Breast epithelium (tissue), 4 donors: Measurements from ENCODE around the gene HOXB2. TPM values are rescaled to one million over a fixed set of nuclear protein-coding genes. Genes with fewer than 3 reads are reported as not detected.
A peak's percentile ranks its signal among the peaks of the same experiment; 100 is the strongest.

Experiments
- DNase-seq, 2 donors: peaks; one replicate each; pipeline ENCODE4 v3.0.0-alpha.2; 2019; ENCODE audit warnings: low spot score in 2 of 2
- H3K27ac ChIP-seq, 2 donors: fragments of 200-600 bp; sonication (generic) in 1 of 2; one replicate each; pipeline ENCODE4 v1.5.1; 2016 to 2019; ENCODE audit warnings: mild to moderate bottlenecking in 1 of 2
- H3K27me3 ChIP-seq, 2 donors: fragments of 200-600 bp; sonication (generic) in 1 of 2; one replicate each; pipeline versions ENCODE4 v1.5.1 to v1.6.0; 2017 to 2019; ENCODE audit warnings: control low read depth in 1 of 2, mild to moderate bottlenecking in 1 of 2
- H3K36me3 ChIP-seq: fragments of 200-600 bp; one replicate; pipeline ENCODE4 v1.5.1; 2019
- H3K4me1 ChIP-seq, 2 donors: fragments of 200-600 bp; sonication (generic); one replicate each; pipeline ENCODE4 v1.5.1; 2016 to 2019; ENCODE audit warnings: control low read depth in 1 of 2
- H3K4me3 ChIP-seq, 3 donors: fragments of 200-600 bp; sonication (generic); 1 replicate in 2 of 3; 2 replicates in 1 of 3; pipeline ENCODE4 v1.5.1; 2016 to 2019; ENCODE audit warnings: mild to moderate bottlenecking in 3 of 3, moderate library complexity in 2 of 3
- H3K9me3 ChIP-seq, 2 donors: fragments of 200-600 bp; sonication (generic) in 1 of 2; one replicate each; pipeline ENCODE4 v1.5.1; 2016 to 2019; ENCODE audit warnings: control low read depth in 1 of 2
- CTCF ChIP-seq, 3 donors: fragments of 450-650 bp; IDR thresholded peaks; one replicate each; pipeline ENCODE4 v1.5.1; 2016 to 2017; ENCODE audit warnings: antibody characterized with exemption in 3 of 3, mild to moderate bottlenecking in 3 of 3, moderate library complexity in 3 of 3
- POLR2A ChIP-seq: fragments of 450-650 bp; IDR thresholded peaks from one replicate; pipeline ENCODE4 v1.6.1; 2016; ENCODE audit warnings: antibody characterized with exemption, mild to moderate bottlenecking, moderate library complexity
- POLR2AphosphoS5 ChIP-seq, 3 donors: sonication (generic); formaldehyde crosslinking; IDR thresholded peaks; one replicate each; pipeline ENCODE4 v1.6.1; 2017; ENCODE audit warnings: antibody characterized with exemption in 3 of 3
- intact Hi-C: fragments of 100-400 bp; cut with DNase I; formaldehyde crosslinking; loops from one replicate; pipeline ENCODE4 v1.15.1; 2023; ENCODE audit warnings: low total_unique reads
- total RNA-seq, 3 donors: library from RNA; depleted of rRNA; stranded (reverse); fragments of >200 nt; gene quantifications; one replicate each; pipeline ENCODE4 v1.1.0, GENCODE V29; 2016

HOXB2 gene
- total RNA-seq, 3 donors from 2014 or later = 13.6 to 36.4 (median 19.6) TPM

GRCh38 chr17:48586355-48587258, 41.7 kb upstream of the HOXB2 start:
- intact Hi-C loops = no loop called here
- Histone ChIP-seq H3K4me1 (no peaks in the 10 kb centered on the region), H3K9me3 (no peaks in the 10 kb centered on the region), H3K27me3 (peaks cover 0 to 78% of the 10 kb centered on the region in 2 donors), H3K36me3 (no peaks in the 10 kb centered on the region), H3K27ac (peak overlapping the region; percentile 67 to 88), H3K4me3 (peak overlapping the region; percentile 66 to 85 (median 73))
- no peak for TF ChIP-seq POLR2A
- no peak for TF ChIP-seq CTCF (IDR thresholded peaks at IDR 0.05)
- TF ChIP-seq POLR2AphosphoS5 (IDR thresholded peaks at IDR 0.05) = no peak
- no peak for DNase-seq

DNA sequence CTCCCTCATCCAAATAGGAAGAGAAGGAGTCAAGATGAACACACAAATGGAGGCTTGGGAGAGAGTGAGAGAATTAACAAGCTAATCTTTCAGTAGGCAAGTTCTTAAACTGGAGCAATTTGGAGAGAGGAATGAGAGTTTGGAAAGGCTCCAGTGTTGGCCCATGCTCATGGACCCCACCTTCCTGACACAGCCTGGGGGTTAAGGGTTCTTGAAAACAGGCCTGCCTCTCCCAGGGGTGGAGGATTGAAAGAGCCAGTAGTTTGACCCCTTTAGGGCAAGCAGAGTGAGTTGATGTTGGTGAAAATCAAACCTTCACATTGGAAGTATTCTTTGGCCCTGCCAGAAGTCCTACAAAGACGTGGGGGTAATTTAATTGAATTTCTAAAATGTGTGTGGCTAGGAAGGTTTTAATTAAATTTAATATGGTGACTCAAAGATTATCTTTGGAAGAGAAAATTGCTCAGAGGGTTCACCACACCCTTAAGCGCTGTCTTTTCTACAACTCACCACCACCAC, 39.4 kb upstream of the HOXB2 start:
- peaks cover 0 to 86% of the 10 kb centered on the region in 2 donors for H3K27me3 ChIP-seq
- DNase-seq = no peak
- H3K4me3 ChIP-seq = peak overlapping the region; percentile 66 to 85 (median 73)
- H3K9me3 ChIP-seq = no peaks in the 10 kb centered on the region
- no peaks in the 10 kb centered on the region for H3K4me1 ChIP-seq
- no peaks in the 10 kb centered on the region for H3K36me3 ChIP-seq
- intact Hi-C loops = no loop called here
- TF ChIP-seq POLR2A (no peak), POLR2AphosphoS5 (IDR thresholded peaks at IDR 0.05) (no peak), CTCF (IDR thresholded peaks at IDR 0.05) (no peak)
- peak overlapping the region in 1 of 2 donors; percentile 88 for H3K27ac ChIP-seq

- H3K4me3 ChIP-seq = no peak overlapping the region
Observed at GRCh38 chr17:48583708-48584222, 38.9 kb upstream of the HOXB2 start.

DNA sequence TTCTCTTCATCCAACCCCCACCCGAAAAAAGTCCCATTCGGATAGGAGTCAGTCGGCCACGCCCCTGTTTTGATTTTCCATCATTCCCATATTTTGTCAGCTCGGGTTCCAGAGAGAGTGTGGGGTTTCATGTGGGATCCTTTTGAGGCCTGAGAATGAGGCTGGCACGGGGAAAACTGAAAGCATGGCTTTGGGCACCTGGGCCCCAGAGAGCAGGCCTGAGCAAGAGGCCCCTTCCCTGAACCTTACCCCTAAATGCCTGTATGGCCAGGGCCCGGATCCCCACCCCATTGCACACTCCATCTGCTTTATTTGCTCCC, 37.8 kb upstream of the HOXB2 start:
- TF ChIP-seq POLR2A (no peak), CTCF (IDR thresholded peaks at IDR 0.05) (no peak), POLR2AphosphoS5 (IDR thresholded peaks at IDR 0.05) (no peak)
- Histone ChIP-seq H3K4me1 (no peaks in the 10 kb centered on the region), H3K9me3 (no peaks in the 10 kb centered on the region), H3K27me3 (peaks cover 0 to 90% of the 10 kb centered on the region in 2 donors), H3K4me3 (peak overlapping the region; percentile 57 to 77 (median 66)), H3K27ac (peak overlapping the region; percentile 84 to 96), H3K36me3 (no peaks in the 10 kb centered on the region)
- no peak for DNase-seq
- intact Hi-C loops = no loop called here

More at GRCh38 chr17:48583708-48584222, 38.9 kb upstream of the HOXB2 start:
- intact Hi-C loops = no loop called here
- Histone ChIP-seq H3K27me3 (peaks cover 0 to 91% of the 10 kb centered on the region in 2 donors), H3K27ac (peak overlapping the region in 1 of 2 donors; percentile 96), H3K36me3 (no peaks in the 10 kb centered on the region), H3K9me3 (no peaks in the 10 kb centered on the region), H3K4me1 (no peaks in the 10 kb centered on the region)
- no peak for TF ChIP-seq POLR2A
- TF ChIP-seq POLR2AphosphoS5 (IDR thresholded peaks at IDR 0.05) = no peak
- no peak for TF ChIP-seq CTCF (IDR thresholded peaks at IDR 0.05)
- DNase-seq = no peak
